ENCODE data around the gene NPFF. TPM values are rescaled to one million over a fixed set of nuclear protein-coding genes. Genes with fewer than 3 reads are reported as not detected.

NPFF gene
- polyA plus RNA-seq, 1 donor (not counting 4 experiments of a cell fraction or from before 2014, with no cell fraction given), result not detected

DNA sequence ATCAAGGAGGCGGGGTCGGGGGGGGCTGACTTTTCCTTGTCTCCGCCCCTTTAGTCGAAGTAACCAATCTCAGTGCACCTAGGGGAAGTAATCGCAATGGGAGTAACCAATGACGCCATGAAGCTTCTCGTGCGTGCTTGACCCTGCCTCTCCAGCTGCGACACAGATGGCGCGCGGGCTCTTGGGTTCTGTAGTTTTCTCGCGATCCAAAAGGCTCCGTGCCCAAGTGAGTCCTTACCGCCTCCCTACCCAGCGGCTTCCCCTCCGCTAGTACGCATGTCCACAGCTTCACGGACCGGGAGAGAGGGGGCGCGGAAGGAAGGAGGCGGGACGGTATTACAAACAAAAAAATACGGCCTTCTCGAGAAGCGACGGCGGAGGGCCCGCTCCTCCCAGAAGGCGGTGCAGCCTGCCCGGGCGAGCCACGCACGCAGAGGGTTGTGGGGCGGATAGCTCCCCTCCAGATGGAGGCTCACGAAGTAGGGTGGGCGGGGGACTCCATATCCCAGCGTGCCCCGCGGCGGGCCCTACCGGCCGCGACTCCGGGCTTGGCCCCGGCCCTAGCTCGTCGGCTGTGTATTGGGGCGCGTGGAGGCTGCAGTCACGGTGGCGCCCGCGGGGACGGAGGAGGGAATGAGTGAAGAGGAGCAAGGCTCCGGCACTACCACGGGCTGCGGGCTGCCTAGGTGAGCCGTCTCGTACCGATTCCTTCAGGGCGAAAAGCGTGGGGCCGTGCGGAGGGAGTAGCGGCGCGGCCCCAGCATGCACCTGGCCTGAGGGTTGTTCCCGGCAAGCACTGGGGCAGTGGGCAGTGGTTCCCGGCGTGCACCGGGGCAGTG is 6.3 kb downstream of the NPFF start, which contains the start of gene TARBP2:
Gene TARBP2 (plus strand): TSS at position 508 of the 839 bp plus-strand sequence. CDS start 126 bp downstream, at position 634.
- H3K27ac ChIP-seq (ENCODE audit: control insufficient read depth, insufficient read depth, low read length), result peak within 1 kb of the TSS; percentile 84
- no peaks in the 10 kb centered on the region for H3K9me3 ChIP-seq (ENCODE audit: control insufficient read depth, low read depth, low read length)
- H3K79me2 ChIP-seq (ENCODE audit: control insufficient read depth, insufficient read depth, low read length), result peaks cover 11% of the 10 kb centered on the region
- no peak for FAIRE-seq
- no peaks in the 10 kb centered on the region for H3K27me3 ChIP-seq (ENCODE audit: control insufficient read depth, extremely low read depth, insufficient read depth, low read length)
- peak within 1 kb of the TSS; percentile 78 for H3K9ac ChIP-seq (ENCODE audit: control insufficient read depth, extremely low read depth, insufficient read depth, low read length)
- no peaks in the 10 kb centered on the region for H4K20me1 ChIP-seq (ENCODE audit: control insufficient read depth, extremely low read depth, insufficient read depth, low read length)
- peaks cover 10 to 14% of the 10 kb centered on the region in 2 experiments for H3K36me3 ChIP-seq (ENCODE audit: control insufficient read depth in 2 of 2, extremely low read depth in 1 of 2, insufficient read depth in 2 of 2, low read length in 2 of 2)
- dilution Hi-C loops (cut with MboI; ENCODE audit: extremely low pct_ligation_motif_present, low sequenced_read_pairs), result no loop called here
- peak within 1 kb of the TSS; percentile 55 to 74 (median 71) for H3K4me3 ChIP-seq (ENCODE audit: control insufficient read depth in 2 of 3, extremely low read depth in 1 of 3, insufficient read depth in 2 of 3, low read depth in 1 of 3, low read length in 3 of 3)
- peak within 1 kb of the TSS; percentile 79 for H3K4me2 ChIP-seq (ENCODE audit: control insufficient read depth, extremely low read depth, insufficient read depth, low read depth, low read length)
- H2AFZ ChIP-seq (ENCODE audit: control insufficient read depth, low read length), result peak within 1 kb of the TSS; percentile 96
- TF ChIP-seq EZH2 (IDR thresholded peaks at IDR 0.05; ENCODE audit: low read length), result no peak
- TF ChIP-seq, protein P1, sequence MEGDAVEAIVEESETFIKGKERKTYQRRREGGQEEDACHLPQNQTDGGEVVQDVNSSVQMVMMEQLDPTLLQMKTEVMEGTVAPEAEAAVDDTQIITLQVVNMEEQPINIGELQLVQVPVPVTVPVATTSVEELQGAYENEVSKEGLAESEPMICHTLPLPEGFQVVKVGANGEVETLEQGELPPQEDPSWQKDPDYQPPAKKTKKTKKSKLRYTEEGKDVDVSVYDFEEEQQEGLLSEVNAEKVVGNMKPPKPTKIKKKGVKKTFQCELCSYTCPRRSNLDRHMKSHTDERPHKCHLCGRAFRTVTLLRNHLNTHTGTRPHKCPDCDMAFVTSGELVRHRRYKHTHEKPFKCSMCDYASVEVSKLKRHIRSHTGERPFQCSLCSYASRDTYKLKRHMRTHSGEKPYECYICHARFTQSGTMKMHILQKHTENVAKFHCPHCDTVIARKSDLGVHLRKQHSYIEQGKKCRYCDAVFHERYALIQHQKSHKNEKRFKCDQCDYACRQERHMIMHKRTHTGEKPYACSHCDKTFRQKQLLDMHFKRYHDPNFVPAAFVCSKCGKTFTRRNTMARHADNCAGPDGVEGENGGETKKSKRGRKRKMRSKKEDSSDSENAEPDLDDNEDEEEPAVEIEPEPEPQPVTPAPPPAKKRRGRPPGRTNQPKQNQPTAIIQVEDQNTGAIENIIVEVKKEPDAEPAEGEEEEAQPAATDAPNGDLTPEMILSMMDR (optimal IDR thresholded peaks at IDR 0.05 in 1 of 3, IDR thresholded peaks at IDR 0.05 in 1 of 3, conservative IDR thresholded peaks at IDR 0.05 in 1 of 3; ENCODE audit: extremely low read depth in 1 of 3, insufficient read depth in 2 of 3, low read length in 3 of 3), result no peak
- peak; percentile 98 for DNase-seq (ENCODE audit: low read depth, low spot score)
- no peaks in the 10 kb centered on the region for H3K9me1 ChIP-seq (ENCODE audit: control insufficient read depth, extremely low read depth, insufficient read depth, low read length)
- H3K4me1 ChIP-seq (ENCODE audit: control insufficient read depth, extremely low read depth, insufficient read depth, low read length), result peaks cover 21% of the 10 kb centered on the region

DNA sequence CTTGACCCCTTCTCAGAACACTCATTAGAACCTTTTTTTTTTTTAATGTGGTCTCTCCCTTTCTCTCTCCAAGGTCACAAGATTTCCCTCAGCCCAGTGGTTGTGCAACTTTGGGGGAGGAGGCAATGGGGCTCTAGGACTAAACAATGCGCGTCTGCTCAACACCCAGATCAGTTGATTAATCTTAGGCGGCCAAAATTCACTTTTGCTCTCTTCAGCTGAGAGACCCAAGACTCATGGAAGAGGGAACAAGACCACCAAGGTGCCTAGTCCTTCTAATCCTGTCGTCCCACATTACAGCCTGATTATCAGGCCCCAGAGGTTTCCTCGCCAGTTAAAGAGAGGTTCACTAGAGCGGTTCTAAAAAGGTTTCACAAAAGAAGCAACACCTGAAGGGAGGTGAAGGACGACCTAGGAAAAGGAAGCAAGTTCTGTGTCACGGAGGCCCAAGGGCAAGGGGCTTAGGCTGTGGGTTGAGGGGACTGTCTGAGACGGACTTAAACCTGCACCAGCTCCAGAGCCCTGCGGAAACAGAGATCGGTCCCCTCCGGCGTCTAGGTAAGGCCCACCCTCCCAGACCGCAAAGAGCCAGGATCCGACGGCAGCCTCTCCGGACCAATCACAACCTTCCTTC is 7.0 kb downstream of the NPFF start:
- dilution Hi-C loops (cut with MboI; ENCODE audit: extremely low pct_ligation_motif_present, low sequenced_read_pairs), result no loop called here
- Histone ChIP-seq H3K79me2 (ENCODE audit: control insufficient read depth, insufficient read depth, low read length) (peaks cover 11% of the 10 kb centered on the region), H4K20me1 (ENCODE audit: control insufficient read depth, extremely low read depth, insufficient read depth, low read length) (no peaks in the 10 kb centered on the region), H3K4me2 (ENCODE audit: control insufficient read depth, extremely low read depth, insufficient read depth, low read depth, low read length) (peak overlapping the region; percentile 79), H3K4me3 (ENCODE audit: control insufficient read depth in 2 of 3, extremely low read depth in 1 of 3, insufficient read depth in 2 of 3, low read depth in 1 of 3, low read length in 3 of 3) (peak overlapping the region; percentile 55 to 74 (median 71)), H3K27ac (ENCODE audit: control insufficient read depth, insufficient read depth, low read length) (peak overlapping the region; percentile 84), H3K27me3 (ENCODE audit: control insufficient read depth, extremely low read depth, insufficient read depth, low read length) (no peaks in the 10 kb centered on the region), H3K9ac (ENCODE audit: control insufficient read depth, extremely low read depth, insufficient read depth, low read length) (peak overlapping the region; percentile 78), H3K4me1 (ENCODE audit: control insufficient read depth, extremely low read depth, insufficient read depth, low read length) (peaks cover 22% of the 10 kb centered on the region), H3K36me3 (ENCODE audit: control insufficient read depth in 2 of 2, extremely low read depth in 1 of 2, insufficient read depth in 2 of 2, low read length in 2 of 2) (peaks cover 8 to 10% of the 10 kb centered on the region in 2 experiments), H3K9me1 (ENCODE audit: control insufficient read depth, extremely low read depth, insufficient read depth, low read length) (no peaks in the 10 kb centered on the region), H3K9me3 (ENCODE audit: control insufficient read depth, low read depth, low read length) (no peaks in the 10 kb centered on the region), H2AFZ (ENCODE audit: control insufficient read depth, low read length) (peak overlapping the region; percentile 27)
- DNase-seq (ENCODE audit: low read depth, low spot score) (no peak), FAIRE-seq (peak; percentile 74)
- no peak for TF ChIP-seq EZH2 (IDR thresholded peaks at IDR 0.05; ENCODE audit: low read length)
- TF ChIP-seq, protein P1 (optimal IDR thresholded peaks at IDR 0.05 in 1 of 3, IDR thresholded peaks at IDR 0.05 in 1 of 3, conservative IDR thresholded peaks at IDR 0.05 in 1 of 3; ENCODE audit: extremely low read depth in 1 of 3, insufficient read depth in 2 of 3, low read length in 3 of 3), result no peak

Data from keratinocyte (primary cell).